ENCODE measurements around the gene SRSF3.
"Not testable (repeated sequence)": the region's sequence is repeated elsewhere in the genome, so short reads cannot be mapped to it uniquely, and the experiment has no call there.

DNA sequence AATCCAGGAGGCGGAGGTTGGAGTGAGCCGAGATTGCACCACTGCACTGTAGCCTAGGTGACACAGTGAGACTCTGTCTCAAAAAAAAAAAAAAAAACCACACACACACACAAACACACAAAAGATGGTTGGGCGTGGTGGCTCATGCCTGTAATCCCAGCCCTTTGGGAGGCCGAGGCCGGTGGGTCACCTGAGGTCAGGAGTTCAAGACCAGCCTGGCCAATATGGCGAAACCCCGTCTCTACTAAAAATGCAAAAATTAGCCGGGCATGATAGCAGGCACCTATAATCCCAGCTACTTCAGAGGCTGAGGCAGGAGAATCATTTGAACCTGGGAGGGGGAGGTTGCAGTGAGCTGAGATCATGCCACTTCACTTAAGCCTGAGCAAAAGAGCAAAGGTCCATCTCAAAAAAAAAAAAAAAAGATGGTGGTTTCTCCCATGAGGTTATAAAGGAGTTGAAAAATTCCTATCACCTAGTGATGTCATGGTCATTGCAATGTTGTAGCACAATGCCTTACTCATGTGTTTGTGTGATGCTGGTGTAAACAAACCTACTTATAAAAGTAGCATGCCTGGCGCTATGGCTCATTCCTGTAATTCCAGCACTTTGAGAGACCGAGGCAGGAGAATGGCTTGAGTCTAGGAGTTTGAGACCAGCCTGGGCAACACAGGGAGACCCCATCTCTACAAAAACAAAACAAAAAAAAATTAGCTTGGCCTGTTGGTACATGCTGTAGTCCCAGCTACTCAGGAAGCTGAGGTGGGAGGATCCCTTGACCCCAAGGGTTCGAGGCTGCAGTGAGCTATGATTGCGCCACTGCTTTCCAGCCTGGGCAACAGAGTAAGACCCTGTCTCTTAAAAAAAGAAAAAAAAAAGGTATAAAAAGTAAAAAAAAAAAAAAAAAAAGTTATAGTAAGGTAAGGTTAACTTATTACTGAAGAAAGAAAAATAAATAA, 21.5 kb upstream of the SRSF3 start:
- not testable (repeated sequence) for TF ChIP-seq EZH2 (IDR thresholded peaks at IDR 0.05; ENCODE audit: low read length)
- TF ChIP-seq, protein P1, sequence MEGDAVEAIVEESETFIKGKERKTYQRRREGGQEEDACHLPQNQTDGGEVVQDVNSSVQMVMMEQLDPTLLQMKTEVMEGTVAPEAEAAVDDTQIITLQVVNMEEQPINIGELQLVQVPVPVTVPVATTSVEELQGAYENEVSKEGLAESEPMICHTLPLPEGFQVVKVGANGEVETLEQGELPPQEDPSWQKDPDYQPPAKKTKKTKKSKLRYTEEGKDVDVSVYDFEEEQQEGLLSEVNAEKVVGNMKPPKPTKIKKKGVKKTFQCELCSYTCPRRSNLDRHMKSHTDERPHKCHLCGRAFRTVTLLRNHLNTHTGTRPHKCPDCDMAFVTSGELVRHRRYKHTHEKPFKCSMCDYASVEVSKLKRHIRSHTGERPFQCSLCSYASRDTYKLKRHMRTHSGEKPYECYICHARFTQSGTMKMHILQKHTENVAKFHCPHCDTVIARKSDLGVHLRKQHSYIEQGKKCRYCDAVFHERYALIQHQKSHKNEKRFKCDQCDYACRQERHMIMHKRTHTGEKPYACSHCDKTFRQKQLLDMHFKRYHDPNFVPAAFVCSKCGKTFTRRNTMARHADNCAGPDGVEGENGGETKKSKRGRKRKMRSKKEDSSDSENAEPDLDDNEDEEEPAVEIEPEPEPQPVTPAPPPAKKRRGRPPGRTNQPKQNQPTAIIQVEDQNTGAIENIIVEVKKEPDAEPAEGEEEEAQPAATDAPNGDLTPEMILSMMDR (optimal IDR thresholded peaks at IDR 0.05 in 1 of 3, IDR thresholded peaks at IDR 0.05 in 1 of 3, conservative IDR thresholded peaks at IDR 0.05 in 1 of 3; ENCODE audit: extremely low read depth in 1 of 3, insufficient read depth in 2 of 3, low read length in 3 of 3), result not testable (repeated sequence)

Data from keratinocyte (primary cell).